HG03175 (cell line): Measurements from ENCODE around the gene PHYHIPL.

Experiments used
- ATAC-seq: cut with Tn5 transposase; IDR thresholded peaks from one replicate; pipeline ENCODE4 v1.9.1; 2021; ENCODE audit warnings: mild to moderate bottlenecking, moderate library complexity; ENCODE audit not compliant: unreplicated experiment

PHYHIPL gene

DNA sequence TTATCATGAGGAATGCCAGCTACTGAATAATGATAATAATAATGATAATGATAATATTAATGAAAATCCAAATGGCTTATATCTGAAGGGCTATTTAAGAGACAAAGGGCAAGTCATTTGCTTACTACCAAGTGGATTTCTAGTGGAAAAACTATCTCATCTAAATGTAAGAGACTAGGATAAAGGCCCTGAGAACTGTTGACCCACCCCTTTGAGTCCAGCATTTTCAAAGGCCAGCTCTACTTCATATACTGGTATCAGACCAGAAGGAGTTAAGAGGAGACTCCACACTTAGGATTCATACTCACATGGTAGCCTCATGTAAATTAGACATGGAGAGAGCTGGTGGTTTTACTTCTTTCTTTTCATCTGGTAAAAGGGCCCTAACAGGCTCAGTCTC lies 76.0 kb downstream of the PHYHIPL start:
- ATAC-seq: no peak

DNA sequence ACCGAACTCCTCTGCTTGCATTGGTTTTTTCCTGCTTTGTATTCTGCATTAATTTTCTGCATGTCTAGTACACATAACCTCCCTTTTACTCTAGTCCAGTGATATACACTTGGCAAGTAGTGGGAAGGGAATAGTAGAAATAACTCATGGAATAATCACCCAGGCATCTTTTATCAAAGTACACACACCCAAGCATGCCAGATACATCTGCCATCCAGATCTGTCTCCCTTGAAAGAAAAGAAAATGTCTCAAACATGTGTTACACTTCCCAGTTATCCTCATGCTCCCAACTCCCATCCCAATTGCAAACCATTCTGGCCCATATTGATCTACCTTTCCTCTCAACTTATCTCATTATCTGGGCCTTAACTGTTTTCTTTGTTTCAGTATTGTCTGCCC lies 79.0 kb downstream of the PHYHIPL start:
- no peak for ATAC-seq

DNA sequence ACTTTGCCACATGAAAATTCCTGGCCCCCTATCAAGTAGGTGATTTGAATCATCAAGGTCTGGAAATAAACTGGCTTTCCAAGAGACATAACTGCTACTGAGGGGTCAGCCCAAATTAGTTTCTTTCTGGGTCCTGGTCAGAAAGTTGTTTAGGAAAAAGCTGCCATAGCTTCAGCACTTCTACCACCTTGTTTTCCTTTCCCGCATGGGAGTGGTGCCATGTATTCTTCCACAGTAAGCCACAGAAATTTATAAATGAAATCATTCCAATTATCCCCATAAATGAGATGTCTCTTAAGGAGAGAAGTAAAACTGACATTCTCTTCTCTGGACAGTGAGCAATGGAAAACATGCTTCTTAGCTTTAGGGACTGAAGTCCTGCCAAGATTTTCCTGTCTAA lies 80.8 kb downstream of the PHYHIPL start:
- no peak for ATAC-seq

DNA sequence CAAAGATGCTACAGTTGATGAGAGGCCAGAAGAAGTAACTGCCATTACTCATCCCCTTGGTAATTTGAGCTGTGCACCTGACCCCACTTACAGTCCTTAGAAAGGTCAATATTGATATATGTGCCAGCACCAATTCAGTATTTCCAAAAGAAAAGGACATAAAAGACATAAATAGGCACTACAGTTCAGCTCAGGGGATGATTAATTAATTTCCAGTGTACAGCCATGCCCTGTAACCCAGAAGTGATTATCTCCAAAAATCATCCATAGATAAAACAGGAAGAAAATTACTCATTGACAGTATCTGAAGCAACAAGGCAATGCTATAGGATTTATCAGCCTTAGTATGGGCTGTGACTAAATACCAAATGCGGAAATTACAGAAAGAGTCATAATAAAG lies 82.4 kb downstream of the PHYHIPL start:
- no peak for ATAC-seq

DNA sequence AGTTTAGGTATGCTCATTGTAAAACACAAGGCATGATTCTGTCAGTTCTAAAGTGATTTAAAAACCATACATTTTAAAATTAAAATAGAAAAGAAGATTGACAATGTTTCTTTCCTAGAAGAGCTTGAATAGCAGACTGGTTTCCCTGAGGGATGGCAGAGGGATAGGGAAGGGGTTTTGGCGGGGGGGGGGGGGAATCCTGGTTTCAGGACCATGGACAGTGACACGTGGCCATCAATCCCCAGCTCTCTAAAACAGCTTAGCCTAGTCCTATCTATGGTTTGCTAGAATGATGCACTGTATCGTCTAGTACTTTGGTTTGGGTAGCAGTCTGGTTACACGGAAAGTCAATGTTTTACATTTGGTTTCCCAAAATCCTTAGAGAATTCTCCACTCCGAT lies 88.7 kb downstream of the PHYHIPL start:
- no peak for ATAC-seq

DNA sequence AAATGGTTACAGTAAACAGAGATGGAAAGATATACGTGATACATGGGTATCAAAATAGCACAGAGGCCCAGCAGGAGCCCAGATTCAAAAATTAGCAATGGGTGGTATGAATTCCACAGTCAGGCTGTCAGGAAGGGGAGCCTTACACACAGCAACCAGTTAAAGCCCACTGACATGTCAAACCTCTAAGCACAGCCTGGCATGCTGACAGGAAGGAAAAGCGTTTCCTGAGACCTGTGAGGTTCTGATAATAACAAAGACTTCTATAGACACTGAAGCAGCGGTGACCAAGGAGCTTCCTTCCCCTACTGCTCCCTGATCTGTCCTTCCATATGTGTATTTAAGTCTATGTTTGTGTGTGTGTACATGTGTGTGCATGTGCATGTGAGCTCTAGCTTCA lies 89.9 kb downstream of the PHYHIPL start:
- no peak for ATAC-seq

DNA sequence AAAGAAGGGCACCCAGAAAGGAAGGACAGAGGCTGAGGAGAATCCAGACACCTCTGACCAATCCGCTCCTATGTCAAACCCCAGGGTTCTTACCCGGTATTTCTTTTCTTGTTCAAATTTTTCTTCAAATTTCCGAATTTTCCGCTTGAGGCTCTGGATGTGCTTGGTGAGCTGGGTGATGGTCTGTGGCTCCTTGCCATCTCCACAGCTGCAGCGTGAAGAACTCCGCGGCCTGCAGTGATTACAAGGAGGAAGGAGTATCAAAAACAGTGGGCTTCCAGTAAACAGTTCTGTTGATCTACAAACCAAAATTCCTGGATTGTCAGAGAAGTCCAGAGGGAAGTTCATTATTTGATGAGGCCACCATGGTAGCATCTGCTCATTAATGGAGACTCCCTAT lies 92.0 kb downstream of the PHYHIPL start:
- ATAC-seq: no peak

DNA sequence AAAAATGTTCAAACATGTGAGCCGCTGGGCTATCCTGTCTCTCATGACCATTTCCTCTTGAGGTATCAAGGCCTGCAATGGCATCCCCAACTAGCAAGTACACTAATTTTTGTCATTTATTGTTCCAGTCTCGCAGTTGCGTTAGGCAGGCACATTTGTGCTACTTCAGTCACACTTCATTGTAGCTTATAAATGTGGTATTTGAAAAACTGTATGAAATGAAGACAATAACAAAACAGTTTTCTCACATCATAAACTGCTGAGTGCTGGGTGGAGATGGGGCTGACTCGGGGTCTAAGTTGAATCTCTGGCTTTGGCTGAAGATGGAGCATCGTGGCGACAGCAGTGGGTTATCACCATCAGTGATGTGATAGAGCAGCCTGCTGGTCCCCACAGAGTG lies 93.2 kb downstream of the PHYHIPL start:
- no peak for ATAC-seq

DNA sequence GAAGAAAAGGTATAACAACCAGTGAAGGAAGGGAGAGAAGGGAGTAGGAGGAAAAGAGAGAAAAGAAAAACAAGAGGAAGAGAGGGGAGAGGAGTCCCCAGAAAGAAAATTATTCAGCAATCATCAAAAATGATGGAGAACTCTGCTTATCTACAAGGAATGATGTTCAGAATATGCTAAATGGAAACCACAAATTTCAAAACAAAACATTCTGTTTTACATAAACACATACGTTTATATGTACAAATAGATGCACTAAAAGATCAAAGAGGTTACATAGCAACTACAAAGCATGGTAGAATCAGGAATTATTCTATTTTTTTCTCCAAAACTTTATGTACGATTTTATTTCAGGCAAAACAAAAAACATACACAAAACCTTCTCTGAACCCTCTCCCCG lies 94.0 kb downstream of the PHYHIPL start:
- ATAC-seq: no peak

DNA sequence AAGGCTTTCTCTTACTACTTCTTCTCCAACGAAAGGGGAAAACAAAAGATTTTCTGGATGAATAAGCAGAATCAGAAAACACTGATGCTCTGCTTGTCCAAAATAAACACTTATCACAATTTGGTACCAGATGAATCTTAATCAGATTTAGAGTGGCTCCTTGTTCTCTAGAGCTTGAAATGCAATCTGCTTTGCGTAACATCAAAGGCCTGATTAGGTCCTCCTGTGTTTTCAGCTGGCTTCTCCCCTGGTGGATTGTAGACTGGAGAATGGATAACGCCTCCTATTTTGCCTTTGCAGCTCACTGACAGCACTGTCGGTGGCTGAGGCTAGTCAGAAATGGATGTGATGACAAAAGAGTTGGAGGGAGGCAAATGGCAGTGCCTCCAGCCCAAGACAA lies 94.7 kb downstream of the PHYHIPL start:
- ATAC-seq: no peak

DNA sequence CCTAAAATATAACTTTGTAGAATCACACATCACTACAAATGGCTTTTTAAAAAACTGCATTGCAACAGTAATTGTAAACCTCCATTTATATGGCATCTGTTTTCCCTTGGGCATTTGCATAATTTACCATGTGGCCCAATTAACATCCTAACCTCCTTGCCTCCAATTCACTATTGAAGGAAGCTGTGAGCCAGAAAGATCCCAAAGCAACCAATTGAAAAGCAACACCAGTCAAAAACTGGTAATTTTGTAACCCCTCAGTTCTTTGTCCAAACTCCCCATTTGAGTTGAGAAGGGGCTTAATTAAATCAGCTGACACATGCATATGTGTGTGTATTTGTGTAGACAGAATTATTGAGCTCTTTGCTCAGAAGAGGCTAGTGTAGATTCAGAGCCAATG lies 95.6 kb downstream of the PHYHIPL start:
- no peak for ATAC-seq

DNA sequence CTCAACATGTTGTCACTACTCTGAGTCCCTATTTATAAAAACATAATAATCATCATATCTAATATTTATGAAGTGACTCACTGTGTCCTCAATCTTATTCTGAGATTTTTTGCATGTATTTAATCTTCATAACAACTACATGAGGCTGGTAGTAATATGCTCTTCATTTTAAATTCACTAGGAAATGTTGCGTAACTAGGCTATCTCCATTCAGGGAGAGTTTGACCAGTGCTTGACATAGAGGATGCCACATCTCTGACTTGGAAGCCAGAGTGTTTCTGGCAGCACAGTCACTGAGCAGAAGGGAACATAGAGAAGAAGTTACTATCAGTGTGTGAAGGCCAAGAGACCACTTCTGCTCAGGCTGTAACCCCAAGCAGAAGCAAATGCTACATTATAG lies 97.0 kb downstream of the PHYHIPL start:
- no peak for ATAC-seq

DNA sequence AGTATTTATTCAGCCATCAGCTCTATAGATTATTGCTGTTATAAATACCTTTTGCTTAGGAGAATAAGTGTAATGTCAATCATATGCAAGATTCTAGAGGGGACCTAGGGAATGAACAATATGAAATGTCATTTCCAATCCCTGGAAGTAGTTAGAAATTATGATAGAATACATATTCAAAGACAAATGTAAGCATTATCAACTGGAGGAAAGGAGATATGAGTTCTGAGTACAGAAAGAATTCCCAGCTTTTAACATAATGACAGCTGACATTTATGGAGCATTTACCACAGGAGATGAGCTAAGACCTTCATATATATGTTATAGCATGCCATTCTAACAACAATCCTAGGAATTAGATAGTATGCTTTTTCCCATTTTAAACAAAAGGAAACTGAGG lies 99.7 kb downstream of the PHYHIPL start:
- ATAC-seq: no peak

DNA sequence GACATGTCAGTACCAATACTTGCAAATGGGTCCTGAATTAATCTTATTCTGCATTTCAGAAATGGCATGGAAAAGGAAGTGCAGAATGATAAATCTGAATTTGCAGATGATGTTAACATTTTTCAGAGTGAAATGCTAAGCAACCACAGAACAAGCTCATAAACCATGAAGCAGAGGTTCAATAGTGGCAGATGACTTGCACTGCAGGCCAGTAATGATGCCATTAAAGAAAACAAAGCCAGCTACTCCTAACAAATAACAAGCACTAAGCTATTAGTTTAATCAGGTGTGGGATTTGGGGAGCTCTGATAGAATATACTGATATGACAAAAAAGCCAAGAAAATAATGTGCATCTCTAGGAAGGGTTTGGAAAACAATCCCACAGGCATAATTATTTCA lies 100.5 kb downstream of the PHYHIPL start:
- no peak for ATAC-seq

DNA sequence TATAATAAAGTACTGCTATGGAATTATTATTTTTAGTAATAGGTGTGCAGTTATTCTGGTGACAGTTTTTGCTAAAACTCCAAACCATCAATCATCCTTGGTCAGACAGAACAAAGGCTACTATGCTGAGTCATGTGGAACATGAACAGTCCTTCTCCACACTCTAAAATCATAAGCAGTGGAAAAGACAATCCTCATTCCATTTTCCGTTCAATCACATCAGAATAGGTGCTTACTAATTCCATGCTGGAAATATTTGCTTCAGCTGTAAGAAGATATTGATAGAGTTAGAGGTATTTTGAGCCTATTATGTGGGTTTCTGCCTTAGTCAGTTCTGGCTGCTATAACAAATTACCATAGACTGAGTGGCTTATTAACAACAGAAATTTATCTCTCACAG lies 103.0 kb downstream of the PHYHIPL start:
- ATAC-seq: no peak

DNA sequence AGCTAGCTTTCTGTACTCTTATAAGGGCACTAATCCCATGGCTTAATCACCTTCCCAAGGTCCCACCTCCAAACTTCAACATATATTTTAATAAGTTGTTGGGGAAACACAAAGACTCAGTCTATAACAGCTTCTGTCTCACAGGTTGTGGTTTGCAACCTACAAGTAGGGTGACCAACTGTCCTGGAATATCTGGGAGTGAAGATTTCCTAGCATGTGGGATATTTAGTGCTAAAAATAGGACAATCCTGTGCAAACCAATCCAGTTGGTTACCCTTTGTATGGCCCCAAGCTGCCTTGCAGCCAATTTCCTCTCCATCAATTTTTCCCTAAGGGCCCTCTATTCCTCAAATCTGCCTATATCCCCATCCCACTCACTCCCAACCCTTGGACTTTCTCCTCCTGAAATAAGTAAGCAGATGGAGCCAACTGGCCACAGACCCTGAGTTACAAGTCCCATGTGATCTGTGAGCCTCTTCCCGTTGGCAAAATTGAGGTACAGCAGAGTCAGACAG lies 103.6 kb downstream of the PHYHIPL start:
- ATAC-seq: no peak

DNA sequence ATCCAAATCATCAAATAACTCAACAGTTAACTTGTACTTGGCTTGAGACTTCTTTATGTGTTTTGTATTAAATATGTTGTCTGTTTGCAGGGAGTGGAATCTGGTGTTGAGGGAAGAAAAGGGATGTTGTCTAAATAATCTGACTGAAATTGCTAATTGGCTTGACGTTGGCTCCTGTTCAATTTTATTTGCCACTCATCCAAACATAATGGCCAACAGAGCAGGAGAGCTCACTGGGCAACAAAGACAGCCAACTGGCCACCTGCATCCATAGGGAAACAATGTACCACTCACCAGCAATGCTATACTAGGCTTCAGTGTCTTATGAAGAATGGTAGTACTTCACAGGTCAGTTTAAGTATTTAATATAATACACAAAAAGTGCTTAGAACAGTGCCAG lies 105.4 kb downstream of the PHYHIPL start:
- no peak for ATAC-seq

DNA sequence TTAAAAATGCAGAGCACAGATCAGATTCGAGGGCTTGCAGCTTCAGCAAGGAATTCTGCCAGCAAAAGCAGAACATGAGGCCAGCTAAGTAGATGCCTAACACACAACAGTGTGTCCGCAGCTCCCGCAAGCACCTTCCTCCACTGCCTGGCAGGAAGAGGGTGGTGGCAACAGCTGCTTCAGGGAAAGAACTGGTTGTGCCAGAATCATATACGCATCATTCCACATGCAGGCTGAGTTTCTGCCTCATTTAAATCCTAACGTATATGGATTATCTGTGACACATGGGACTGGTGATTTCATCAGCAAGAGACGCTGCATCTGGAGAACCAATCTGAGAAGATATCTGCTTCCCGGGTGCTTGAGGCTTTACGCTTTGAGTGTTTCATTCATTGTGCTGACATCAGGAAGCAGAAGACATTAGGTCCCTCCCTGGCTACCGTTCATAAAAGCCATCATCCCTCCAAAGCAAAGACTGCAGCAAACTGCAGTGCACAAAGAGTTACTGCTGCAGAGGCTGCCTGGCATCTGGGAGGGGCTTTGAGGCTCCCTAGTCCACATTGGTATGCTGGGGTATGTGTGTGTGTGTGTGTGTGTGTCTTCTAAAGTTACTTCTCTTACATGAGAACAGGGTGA lies 107.1 kb downstream of the PHYHIPL start:
- no peak for ATAC-seq

DNA sequence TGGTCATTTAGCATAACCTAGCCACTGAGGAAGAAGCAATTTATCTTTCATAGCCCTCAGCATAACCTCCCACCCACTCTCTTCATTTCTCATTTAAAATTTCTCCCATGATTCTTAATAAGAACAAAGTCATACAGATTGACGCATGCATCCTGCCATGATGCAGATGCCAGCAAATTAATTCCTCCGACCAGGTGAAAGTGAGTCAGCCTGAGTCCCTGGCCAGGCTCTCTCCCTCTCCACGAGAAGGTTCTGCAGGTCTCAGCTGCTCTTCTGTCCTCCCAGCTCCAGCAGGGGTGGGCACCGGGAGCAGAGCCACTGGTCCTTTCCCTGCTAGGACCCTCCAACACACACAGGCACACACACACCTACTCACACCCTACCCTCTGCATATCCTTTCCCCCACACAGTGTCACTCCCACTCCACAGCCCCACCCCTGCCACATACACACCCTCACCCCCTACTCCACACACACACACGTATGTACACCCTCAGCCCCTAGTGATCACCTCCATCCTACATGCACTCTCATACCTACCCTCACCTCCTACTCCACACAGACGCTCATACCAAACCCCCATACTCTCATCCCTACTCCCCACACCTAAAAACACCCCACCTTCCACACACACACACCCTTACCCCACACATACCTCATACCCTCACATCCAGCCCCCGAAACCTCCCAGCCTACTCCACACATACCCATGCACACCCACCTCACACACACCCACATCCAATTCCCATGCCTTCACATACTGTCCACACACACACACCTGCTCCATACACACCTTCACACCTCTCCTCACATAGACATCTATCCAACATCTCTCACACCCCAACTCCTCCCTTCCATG lies 107.9 kb downstream of the PHYHIPL start:
- no peak for ATAC-seq

DNA sequence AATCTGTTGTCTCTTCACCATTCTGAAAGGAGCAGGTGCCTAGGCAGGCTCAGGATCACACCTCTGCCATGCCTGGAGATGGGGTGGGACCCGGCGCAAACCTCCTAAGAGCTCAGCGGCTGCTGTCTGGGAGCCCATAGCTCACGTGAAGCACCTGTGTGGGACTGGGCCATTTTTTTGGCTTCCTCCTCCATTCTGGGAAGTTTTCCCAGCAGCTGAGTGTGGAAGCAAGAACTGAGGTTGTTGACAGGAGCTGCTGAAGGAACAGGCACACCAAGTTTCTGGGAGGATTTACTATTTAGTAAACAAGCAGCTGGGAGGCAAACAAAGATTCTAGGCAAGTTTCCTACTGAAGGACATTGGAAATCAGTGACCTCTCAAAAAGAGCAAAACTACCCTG lies 108.6 kb downstream of the PHYHIPL start:
- ATAC-seq: no peak

DNA sequence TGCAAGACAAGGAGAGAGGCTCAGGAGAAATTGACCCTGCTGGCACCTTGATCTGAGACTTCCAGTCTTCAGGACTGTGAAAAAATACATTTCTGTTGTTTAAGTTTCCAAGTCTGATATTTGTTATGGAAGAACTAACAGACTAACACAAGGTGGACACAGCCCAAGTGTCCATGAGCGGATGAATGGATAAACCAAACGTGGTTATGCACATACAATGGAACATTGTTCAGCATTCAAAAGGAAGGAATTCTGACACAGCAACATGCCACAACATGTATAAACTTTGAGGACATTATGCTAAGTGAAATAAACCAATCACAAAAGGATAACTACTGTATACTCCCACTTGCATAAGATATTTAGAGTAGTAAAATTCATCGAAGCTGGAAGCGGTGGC lies 109.4 kb downstream of the PHYHIPL start:
- ATAC-seq: no peak

DNA sequence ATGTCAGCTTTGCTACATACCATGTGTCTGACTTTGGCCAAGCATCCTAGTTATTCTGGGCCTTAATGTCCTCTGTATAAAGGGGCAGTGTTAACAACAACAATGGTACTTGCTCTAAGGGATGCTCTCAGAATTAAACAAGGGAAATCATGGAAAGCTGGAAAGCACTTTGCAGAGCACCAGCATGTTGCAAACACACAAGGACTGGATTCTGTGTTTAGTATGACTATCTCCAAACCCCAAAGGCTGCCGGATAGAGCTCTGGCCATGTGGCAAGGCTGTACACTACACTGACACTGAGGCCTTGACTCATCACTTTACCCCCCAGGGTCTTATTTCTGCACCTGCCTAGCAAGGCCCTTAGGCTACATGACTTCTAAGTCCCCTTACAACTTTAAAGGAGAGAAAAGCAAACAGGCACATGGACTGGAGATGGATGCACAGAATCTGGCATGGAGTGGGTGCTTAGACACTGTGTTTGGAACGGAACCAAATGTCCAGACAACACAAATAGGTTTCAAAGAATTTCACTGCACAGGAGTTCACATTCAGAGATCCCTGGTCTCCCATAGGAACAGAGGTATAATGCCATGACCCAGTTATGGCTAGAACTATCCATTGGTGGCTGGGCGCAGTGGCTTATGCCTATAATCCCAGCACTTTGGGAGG lies 111.3 kb downstream of the PHYHIPL start:
- no peak for ATAC-seq
